Stomach (tissue), 9 donors: ENCODE measurements around the gene PPCDC. TPM values are rescaled to one million over a fixed set of nuclear protein-coding genes. Genes with fewer than 3 reads are reported as not detected.

Experiments
- DNase-seq, 2 donors: peaks; one replicate each; pipeline versions ENCODE4 v3.0.0 to v3.0.0-alpha.2; 2013 to 2019
- H3K27ac ChIP-seq, 5 donors: fragments of 200-600 bp in 4 of 5; sonication (generic) in 4 of 5; one replicate each; pipeline ENCODE4 v1.5.1; 2013 to 2019; ENCODE audit warnings: mild to moderate bottlenecking in 1 of 5, moderate library complexity in 1 of 5
- H3K27me3 ChIP-seq, 3 donors: fragments of 200-600 bp; sonication (generic); one replicate each; pipeline ENCODE4 v1.5.1; 2017 to 2019; ENCODE audit warnings: mixed run types in 1 of 3
- H3K36me3 ChIP-seq, 4 donors: fragments of 200-600 bp; sonication (generic); 1 replicate in 3 of 4; 2 replicates in 1 of 4; pipeline ENCODE4 v1.5.1; 2016 to 2019
- H3K4me1 ChIP-seq, 4 donors: fragments of 200-600 bp; sonication (generic); one replicate each; pipeline ENCODE4 v1.5.1; 2016 to 2019
- H3K4me3 ChIP-seq, 4 donors: fragments of 200-600 bp; sonication (generic) in 3 of 4; one replicate each; pipeline ENCODE4 v1.5.1; 2016 to 2019; ENCODE audit warnings: mild to moderate bottlenecking in 1 of 4
- H3K9me3 ChIP-seq, 4 donors: fragments of 200-600 bp; sonication (generic); one replicate each; pipeline ENCODE4 v1.5.1; 2016 to 2019
- CTCF ChIP-seq, 7 experiments: fragments of 450-650 bp in 4 of 7; fragments of 200-600 bp in 3 of 7; sonication (generic) in 3 of 7; IDR thresholded peaks; one replicate each; pipeline ENCODE4 v1.5.1; 2016 to 2019; ENCODE audit warnings: antibody characterized with exemption in 7 of 7, control low read depth in 2 of 7, mild to moderate bottlenecking in 1 of 7
- EP300 ChIP-seq: sonication (generic); formaldehyde crosslinking; IDR thresholded peaks from one replicate; pipeline ENCODE4 v1.6.1; 2017; ENCODE audit warnings: antibody characterized with exemption
- POLR2A ChIP-seq, 4 donors: fragments of 450-650 bp; IDR thresholded peaks; one replicate each; pipeline ENCODE4 v1.6.1; 2016; ENCODE audit warnings: antibody characterized with exemption in 4 of 4, control low read depth in 2 of 4, mild to moderate bottlenecking in 1 of 4, moderate library complexity in 1 of 4
- POLR2AphosphoS5 ChIP-seq, 3 donors: sonication (generic); formaldehyde crosslinking; IDR thresholded peaks; one replicate each; pipeline ENCODE4 v1.6.1; 2016; ENCODE audit warnings: antibody characterized with exemption in 3 of 3
- WGBS, 5 donors: extraction: QIAGEN DNeasy Blood & Tissue Kit in 3 of 5; methylation state at CpG; one replicate each; pipeline versions ENCODE4 v1.1.5 to v1.1.7; 2013 to 2018; 5-methylcytosine and 5-hydroxymethylcytosine counted together
- intact Hi-C: fragments of 100-400 bp; cut with DNase I; formaldehyde crosslinking; loops from one replicate; pipeline ENCODE4 v1.15.1; 2023; ENCODE audit warnings: low total_unique reads
- polyA plus RNA-seq, 3 donors: library from polyadenylated mRNA; stranded (reverse); fragments of 200-250 nt; gene quantifications; one replicate each; pipeline ENCODE4 v1.2.3, GENCODE V29; 2013
- total RNA-seq, 5 donors: library from RNA; depleted of rRNA; stranded (reverse); fragments of >200 nt; gene quantifications; one replicate each; pipeline versions ENCODE4 v1.1.0 to v1.2.3, GENCODE V29; 2014 to 2016
- donor health status: healthy with polysubstance abuse.
- donor health status: Bipolar disorder and iron deficiency.
- donor health status: healthy.

The PPCDC gene
- total and polyA plus RNA-seq, 8 donors: 3.2 to 74.1 (median 22.8) TPM

- Histone ChIP-seq H3K4me1 (peaks cover 0 to 33% (median 13%) of the 10 kb centered on the region in 4 donors), H3K9me3 (no peaks in the 10 kb centered on the region), H3K36me3 (no peaks in the 10 kb centered on the region), H3K27ac (no peak overlapping the region), H3K4me3 (no peak overlapping the region), H3K27me3 (no peaks in the 10 kb centered on the region)
- 41 to 59% (median 57%) methylated on average over 6 of the region's 6 CpGs for WGBS, 5 donors
- DNase-seq: no peak
- intact Hi-C loops: no loop called here
- TF ChIP-seq CTCF (IDR thresholded peaks at IDR 0.05) (no peak), POLR2AphosphoS5 (IDR thresholded peaks at IDR 0.05) (no peak), POLR2A (IDR thresholded peaks at IDR 0.05) (no peak), EP300 (no peak)
Measured at GRCh38 chr15:75065851-75066509, 42.6 kb downstream of the PPCDC start.

GRCh38 chr15:75067123-75067830 is 43.9 kb downstream of the PPCDC start:
- DNase-seq: no peak
- Histone ChIP-seq H3K4me1 (peaks cover 0 to 33% (median 13%) of the 10 kb centered on the region in 4 donors), H3K9me3 (no peaks in the 10 kb centered on the region), H3K27me3 (no peaks in the 10 kb centered on the region), H3K36me3 (no peaks in the 10 kb centered on the region), H3K27ac (no peak overlapping the region), H3K4me3 (no peak overlapping the region)
- intact Hi-C loops: no loop called here
- no peak for TF ChIP-seq EP300
- no peak for TF ChIP-seq CTCF (IDR thresholded peaks at IDR 0.05)
- no peak for TF ChIP-seq POLR2A (IDR thresholded peaks at IDR 0.05)
- TF ChIP-seq POLR2AphosphoS5 (IDR thresholded peaks at IDR 0.05): no peak
- WGBS, 5 donors: 69 to 82% (median 73%) methylated on average over 3 of the region's 3 CpGs

GRCh38 chr15:75068748-75069147 is 45.4 kb downstream of the PPCDC start:
- no peak overlapping the region for H3K27ac ChIP-seq
- no peaks in the 10 kb centered on the region for H3K9me3 ChIP-seq
- DNase-seq: no peak
- no peak overlapping the region for H3K4me3 ChIP-seq
- TF ChIP-seq EP300 (no peak), POLR2AphosphoS5 (IDR thresholded peaks at IDR 0.05) (no peak), POLR2A (IDR thresholded peaks at IDR 0.05) (no peak), CTCF (IDR thresholded peaks at IDR 0.05) (no peak)
- no peaks in the 10 kb centered on the region for H3K36me3 ChIP-seq
- intact Hi-C loops: no loop called here
- peaks cover 0 to 36% (median 10%) of the 10 kb centered on the region in 4 donors for H3K4me1 ChIP-seq
- no peaks in the 10 kb centered on the region for H3K27me3 ChIP-seq

GRCh38 chr15:75069301-75069925 is 46.0 kb downstream of the PPCDC start:
- DNase-seq: no peak
- peak overlapping the region in 2 of 5 donors; percentile 17 to 29 for H3K27ac ChIP-seq
- no peaks in the 10 kb centered on the region for H3K9me3 ChIP-seq
- H3K4me1 ChIP-seq: peaks cover 0 to 34% (median 9%) of the 10 kb centered on the region in 4 donors
- WGBS, 5 donors: 66 to 84% (median 77%) methylated on average over 8 of the region's 8 CpGs
- no peaks in the 10 kb centered on the region for H3K27me3 ChIP-seq
- TF ChIP-seq CTCF (IDR thresholded peaks at IDR 0.05): no peak
- no peak for TF ChIP-seq POLR2A (IDR thresholded peaks at IDR 0.05)
- TF ChIP-seq EP300: no peak
- TF ChIP-seq POLR2AphosphoS5 (IDR thresholded peaks at IDR 0.05): no peak
- intact Hi-C loops: no loop called here
- H3K36me3 ChIP-seq: no peaks in the 10 kb centered on the region
- H3K4me3 ChIP-seq: no peak overlapping the region
